ENCODE results near the gene LTBP1.

DNA sequence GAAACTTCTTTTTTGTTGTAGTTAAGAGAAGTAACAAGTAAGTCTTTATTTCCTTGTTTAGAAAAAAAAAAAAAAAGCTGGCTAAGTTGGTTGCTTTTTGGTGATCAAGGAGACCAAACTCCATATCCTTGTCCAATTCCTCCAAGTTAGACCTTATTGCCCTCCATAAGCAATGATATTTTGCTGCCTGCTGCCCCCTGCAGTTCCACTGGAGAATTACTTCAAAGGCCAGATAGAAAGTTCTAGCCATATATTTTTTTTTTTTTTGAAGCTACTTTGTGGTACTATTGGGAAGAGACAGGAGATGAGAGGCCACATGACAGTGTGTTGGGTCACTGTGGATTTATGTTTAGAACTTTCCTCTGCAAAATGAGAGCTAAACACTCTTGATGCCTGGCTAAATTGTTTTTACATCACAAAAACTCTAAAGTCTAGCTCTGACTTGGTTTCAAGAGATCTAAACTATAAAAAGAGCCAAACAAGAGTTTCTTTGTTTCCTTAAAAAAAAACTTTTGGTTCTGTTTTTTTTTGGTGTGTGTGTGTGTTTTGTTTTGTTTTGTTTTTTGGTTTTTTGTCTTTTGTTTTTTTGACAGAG lies 449.0 kb downstream of the LTBP1 start:
- no peak for TF ChIP-seq POLR2AphosphoS5 (IDR thresholded peaks at IDR 0.05; ENCODE audit: low read depth, low read length)
- TF ChIP-seq POLR2A (IDR thresholded peaks at IDR 0.05; ENCODE audit: low read depth, low read length) = no peak

All from GM12892 (cell line).